CD8-positive, alpha-beta memory T cell (primary cell): Measurements from ENCODE around the gene REC114. TPM values are rescaled to one million over a fixed set of nuclear protein-coding genes. Genes with fewer than 3 reads are reported as not detected.
"Not testable (repeated sequence)": the region's sequence is repeated elsewhere in the genome, so short reads cannot be mapped to it uniquely, and the experiment has no call there.

Experiments used
- CTCF ChIA-PET: fragments of 350-600 bp; sonication (Branson Sonifier 250); formaldehyde crosslinking; loops from one replicate; lab custom pipeline; 2021; ENCODE audit warnings: antibody characterized with exemption; lab: Charles Lee
- POLR2A ChIA-PET: fragments of 350-600 bp; sonication (Branson Sonifier 250); formaldehyde crosslinking; loops from one replicate; lab custom pipeline; 2021; ENCODE audit warnings: antibody characterized with exemption; lab: Charles Lee
- DNase-seq, 5 donors: peaks; one replicate each; pipeline versions ENCODE4 v3.0.0 to v3.0.0-alpha.2; 2020 to 2022; ENCODE audit warnings: mixed read lengths in 1 of 5
- H3K27ac ChIP-seq: one replicate; pipeline ENCODE4 v1.7.0; 2013; ENCODE audit warnings: low read depth, mild to moderate bottlenecking, low read length, moderate library complexity
- H3K27me3 ChIP-seq: 2 replicates; pipeline ENCODE4 v1.7.0; 2013; ENCODE audit warnings: low read length, mild to moderate bottlenecking; ENCODE audit not compliant: insufficient read depth, poor library complexity, severe bottlenecking
- H3K36me3 ChIP-seq: 2 replicates; pipeline ENCODE4 v1.7.0; 2013; ENCODE audit warnings: mild to moderate bottlenecking, low read length, moderate library complexity; ENCODE audit not compliant: insufficient read depth
- H3K4me1 ChIP-seq: 2 replicates; pipeline ENCODE4 v1.7.0; 2013; ENCODE audit warnings: mild to moderate bottlenecking, low read length, moderate library complexity; ENCODE audit not compliant: insufficient read depth
- H3K4me3 ChIP-seq: 2 replicates; pipeline ENCODE4 v1.7.0; 2013; ENCODE audit warnings: mild to moderate bottlenecking, low read length
- H3K9me3 ChIP-seq: 2 replicates; pipeline ENCODE4 v1.7.0; 2013; ENCODE audit warnings: mild to moderate bottlenecking, low read length
- H3K27ac Mint-ChIP-seq, 8 donors: one replicate each; pipeline ENCODE4 v1.8.0; 2020 to 2021; ENCODE audit warnings: mixed read lengths in 8 of 8, mild to moderate bottlenecking in 6 of 8, inconsistent platforms in 3 of 8, moderate library complexity in 3 of 8
- H3K27me3 Mint-ChIP-seq, 2 donors: one replicate each; pipeline ENCODE4 v1.8.0; 2020 to 2021; ENCODE audit warnings: mixed read lengths in 2 of 2, mild to moderate bottlenecking in 1 of 2, moderate library complexity in 1 of 2
- H3K36me3 Mint-ChIP-seq, 3 donors: one replicate each; pipeline ENCODE4 v1.8.0; 2020 to 2021; ENCODE audit warnings: mixed read lengths in 3 of 3, inconsistent platforms in 1 of 3, mild to moderate bottlenecking in 1 of 3
- H3K4me1 Mint-ChIP-seq, 3 donors: one replicate each; pipeline ENCODE4 v1.8.0; 2020 to 2021; ENCODE audit warnings: mixed read lengths in 3 of 3, inconsistent platforms in 1 of 3, mild to moderate bottlenecking in 1 of 3
- H3K4me3 Mint-ChIP-seq, 7 donors: one replicate each; pipeline ENCODE4 v1.8.0; 2020 to 2021; ENCODE audit warnings: mixed read lengths in 7 of 7, mild to moderate bottlenecking in 6 of 7, moderate library complexity in 4 of 7, inconsistent platforms in 2 of 7
- H3K9me3 Mint-ChIP-seq, 5 donors: one replicate each; pipeline ENCODE4 v1.8.0; 2020 to 2022; ENCODE audit warnings: mixed read lengths in 5 of 5, mild to moderate bottlenecking in 3 of 5, moderate library complexity in 2 of 5, inconsistent platforms in 1 of 5
- polyA plus RNA-seq: library from polyadenylated mRNA; unstranded; fragments of 300-500 nt; fragmentation: Illumina TruSeq; gene quantifications from one replicate; pipeline ENCODE4 v1.2.3, GENCODE V29; 2021
- total RNA-seq, 2 experiments: library from RNA; stranded (reverse); gene quantifications; one replicate each; pipeline ENCODE4 v1.2.3, GENCODE V29; 2021

Gene REC114
- total and polyA plus RNA-seq, 3 experiments from 2014 or later = not detected

DNA sequence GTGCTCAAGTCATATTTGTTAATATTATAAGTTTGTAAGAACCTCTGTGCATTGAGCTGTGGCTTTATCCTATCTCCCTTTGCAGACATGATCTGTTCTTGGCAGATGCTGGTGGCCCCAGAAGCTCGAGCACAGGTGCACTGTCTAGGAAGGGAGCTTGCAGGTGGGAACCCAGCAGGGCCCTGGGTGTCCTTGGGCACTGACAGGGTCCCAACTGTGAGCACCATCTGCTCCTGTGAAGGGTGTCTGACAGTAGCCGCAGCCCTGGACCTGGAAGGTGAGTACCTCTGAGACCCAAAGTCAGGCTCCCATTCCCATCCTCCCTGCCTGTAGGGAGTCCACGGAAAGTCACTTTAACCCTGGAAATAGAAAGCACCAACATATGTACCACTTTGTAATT lies 2.4 kb upstream of the REC114 start:
- Histone ChIP-seq H3K9me3 (no peaks in the 10 kb centered on the region), H3K36me3 (no peaks in the 10 kb centered on the region), H3K27me3 (no peaks in the 10 kb centered on the region), H3K4me1 (no peaks in the 10 kb centered on the region), H3K4me3 (no peak overlapping the region), H3K27ac (no peak overlapping the region)
- ChIA-PET CTCF (no interaction called here), POLR2A (no interaction called here)
- Mint-ChIP-seq H3K27ac (no peak overlapping the region), H3K27me3 (peaks cover 6 to 29% of the 10 kb centered on the region in 2 donors), H3K4me3 (no peak overlapping the region), H3K4me1 (peaks cover 0 to 8% (median 3%) of the 10 kb centered on the region in 3 donors), H3K9me3 (peaks cover 0 to 3% (median 0%) of the 10 kb centered on the region in 5 donors), H3K36me3 (no peaks in the 10 kb centered on the region)
- no peak for DNase-seq

- POLR2A ChIA-PET = no interaction called here
- peaks cover 8 to 17% (median 9%) of the 10 kb centered on the region in 3 donors for H3K4me1 Mint-ChIP-seq
Observed at GRCh38 chr15:73442421-73442820, 543 bp upstream of the REC114 start.

GRCh38 chr15:73447471-73447870 lies 4.5 kb downstream of the REC114 start:
- Mint-ChIP-seq H3K4me1 (peaks cover 18 to 26% (median 24%) of the 10 kb centered on the region in 3 donors), H3K9me3 (peaks cover 28 to 43% (median 40%) of the 10 kb centered on the region in 5 donors), H3K4me3 (peak overlapping the region in 2 of 7 donors; percentile 31 to 34), H3K36me3 (peaks cover 0 to 29% (median 11%) of the 10 kb centered on the region in 3 donors), H3K27me3 (peaks cover 4 to 21% of the 10 kb centered on the region in 2 donors)
- H3K9me3 ChIP-seq, H3K4me1 ChIP-seq, H3K36me3 ChIP-seq, H3K27me3 ChIP-seq, H3K4me3 ChIP-seq, DNase-seq, POLR2A ChIA-PET, CTCF ChIA-PET, H3K27ac ChIP-seq, H3K27ac Mint-ChIP-seq: not testable (repeated sequence)

More at GRCh38 chr15:73442421-73442820, 543 bp upstream of the REC114 start:
- peaks cover 2 to 33% of the 10 kb centered on the region in 2 donors for H3K27me3 Mint-ChIP-seq
- Histone ChIP-seq H3K27me3 (no peaks in the 10 kb centered on the region), H3K27ac (no peak overlapping the region), H3K4me3 (no peak overlapping the region), H3K4me1 (no peaks in the 10 kb centered on the region), H3K36me3 (no peaks in the 10 kb centered on the region), H3K9me3 (no peaks in the 10 kb centered on the region)
- H3K4me3 Mint-ChIP-seq = no peak overlapping the region
- DNase-seq = no peak
- peaks cover 0 to 6% (median 5%) of the 10 kb centered on the region in 3 donors for H3K36me3 Mint-ChIP-seq
- CTCF ChIA-PET = no interaction called here
- no peak overlapping the region for H3K27ac Mint-ChIP-seq
- peaks cover 3 to 6% (median 4%) of the 10 kb centered on the region in 5 donors for H3K9me3 Mint-ChIP-seq

DNA sequence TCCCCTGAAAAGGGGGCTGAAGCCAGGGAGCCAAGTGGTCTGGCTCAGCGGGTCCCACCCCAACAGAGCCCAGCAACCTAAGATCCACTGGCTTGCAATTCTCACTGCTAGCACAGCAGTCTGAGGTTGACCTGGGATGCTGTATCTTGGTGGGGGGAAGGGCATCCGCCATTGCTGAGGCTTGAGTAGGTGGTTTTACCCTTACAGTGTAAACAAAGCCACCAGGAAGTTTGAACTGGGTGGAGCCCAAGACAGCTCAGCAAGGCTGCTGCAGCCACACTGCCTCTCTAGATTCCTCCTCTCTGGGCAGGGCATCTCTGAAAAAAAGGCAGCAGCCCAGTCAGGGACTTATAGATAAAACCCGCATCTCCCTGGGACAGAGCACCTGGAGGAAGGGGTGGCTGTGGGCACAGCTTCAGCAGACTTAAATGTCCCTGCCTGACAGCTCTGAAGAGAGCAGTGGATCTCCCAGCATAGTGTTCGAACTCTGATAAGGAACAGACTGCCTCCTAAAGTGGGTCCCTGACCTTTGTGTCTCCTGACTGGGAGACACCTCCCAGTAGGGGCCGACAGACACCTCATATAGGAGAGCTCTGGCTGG lies 5.3 kb downstream of the REC114 start:
- H3K27me3 ChIP-seq, POLR2A ChIA-PET, H3K36me3 ChIP-seq, H3K9me3 ChIP-seq, H3K4me3 ChIP-seq, H3K27ac ChIP-seq, H3K4me1 ChIP-seq: not testable (repeated sequence)
- peaks cover 28 to 51% (median 44%) of the 10 kb centered on the region in 5 donors for H3K9me3 Mint-ChIP-seq
- DNase-seq = peak in 1 of 5 donors; percentile 11
- CTCF ChIA-PET = interaction anchor here (0.6 kb wide), 1 partner anchor 188 kb away, joined by 3 read pairs; no protein-coding TSS in a partner anchor
- H3K36me3 Mint-ChIP-seq = peaks cover 0 to 29% (median 11%) of the 10 kb centered on the region in 3 donors
- peaks cover 18 to 26% (median 24%) of the 10 kb centered on the region in 3 donors for H3K4me1 Mint-ChIP-seq
- H3K27ac Mint-ChIP-seq = peak overlapping the region in 4 of 8 donors; percentile 39 to 90 (median 46)
- H3K27me3 Mint-ChIP-seq = peaks cover 4 to 19% of the 10 kb centered on the region in 2 donors
- H3K4me3 Mint-ChIP-seq = peak overlapping the region in 4 of 7 donors; percentile 30 to 51 (median 32)

DNA sequence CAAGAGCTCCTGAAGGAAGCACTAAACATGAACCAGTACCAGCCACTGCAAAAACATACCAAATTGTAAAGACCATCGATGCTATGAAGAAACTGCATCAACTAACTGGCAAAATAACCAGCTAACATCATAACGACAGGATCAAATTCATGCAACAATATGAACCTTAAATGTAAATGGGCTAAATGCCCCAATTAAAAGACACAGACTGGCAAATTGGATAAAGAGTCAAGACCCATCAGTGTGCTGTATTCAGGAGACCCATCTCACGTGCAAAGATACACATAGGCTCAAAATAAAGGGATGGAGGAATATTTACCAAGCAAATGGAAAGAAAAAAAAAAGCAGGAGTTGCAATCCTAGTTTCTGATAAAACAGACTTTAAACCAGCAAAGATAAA lies 7.0 kb downstream of the REC114 start:
- H3K4me1 ChIP-seq, H3K27ac ChIP-seq, H3K9me3 ChIP-seq, H3K27ac Mint-ChIP-seq, CTCF ChIA-PET, POLR2A ChIA-PET, H3K4me3 ChIP-seq, H3K4me3 Mint-ChIP-seq, H3K27me3 ChIP-seq, H3K36me3 ChIP-seq, DNase-seq: not testable (repeated sequence)
- H3K4me1 Mint-ChIP-seq = peaks cover 18 to 26% (median 24%) of the 10 kb centered on the region in 3 donors
- H3K36me3 Mint-ChIP-seq = peaks cover 0 to 29% (median 11%) of the 10 kb centered on the region in 3 donors
- peaks cover 28 to 53% (median 46%) of the 10 kb centered on the region in 5 donors for H3K9me3 Mint-ChIP-seq
- peaks cover 4 to 16% of the 10 kb centered on the region in 2 donors for H3K27me3 Mint-ChIP-seq

- no peaks in the 10 kb centered on the region for H3K36me3 ChIP-seq
- POLR2A ChIA-PET = no interaction called here
- no peaks in the 10 kb centered on the region for H3K27me3 ChIP-seq
- H3K27ac Mint-ChIP-seq = no peak overlapping the region
- CTCF ChIA-PET = no interaction called here
- H3K9me3 ChIP-seq = no peaks in the 10 kb centered on the region
- H3K36me3 Mint-ChIP-seq = peaks cover 0 to 23% (median 6%) of the 10 kb centered on the region in 3 donors
- no peak for DNase-seq
- peaks cover 5 to 19% of the 10 kb centered on the region in 2 donors for H3K27me3 Mint-ChIP-seq
- no peak overlapping the region for H3K27ac ChIP-seq
- peaks cover 20 to 43% (median 36%) of the 10 kb centered on the region in 5 donors for H3K9me3 Mint-ChIP-seq
- H3K4me3 Mint-ChIP-seq = no peak overlapping the region
- H3K4me1 Mint-ChIP-seq = peaks cover 0 to 2% (median 0%) of the 10 kb centered on the region in 3 donors
- no peaks in the 10 kb centered on the region for H3K4me1 ChIP-seq
- no peak overlapping the region for H3K4me3 ChIP-seq
Observed at GRCh38 chr15:73454096-73454495, 11.1 kb downstream of the REC114 start.

DNA sequence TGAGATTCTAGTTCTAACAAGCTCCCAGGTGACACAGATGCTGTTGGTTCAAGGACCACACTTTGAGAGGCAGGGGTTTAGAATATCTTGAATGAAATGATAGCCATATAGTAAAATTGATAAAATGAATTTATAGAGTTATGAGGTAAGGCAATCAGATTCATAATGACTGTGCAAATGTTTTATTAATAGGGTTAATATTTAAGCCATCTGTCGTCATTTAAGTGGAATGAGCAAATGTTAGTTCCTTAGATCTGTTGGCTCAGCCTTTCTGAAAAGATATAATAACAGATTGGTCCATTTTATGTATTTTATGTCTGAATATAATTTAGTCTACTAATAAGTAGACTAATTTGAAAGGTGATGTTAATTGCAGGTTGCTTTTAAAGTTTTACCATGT lies 12.9 kb downstream of the REC114 start:
- CTCF ChIA-PET = no interaction called here
- H3K4me3 Mint-ChIP-seq = no peak overlapping the region
- H3K9me3 Mint-ChIP-seq = peaks cover 6 to 26% (median 22%) of the 10 kb centered on the region in 5 donors
- Histone ChIP-seq H3K36me3 (no peaks in the 10 kb centered on the region), H3K4me1 (no peaks in the 10 kb centered on the region), H3K27me3 (no peaks in the 10 kb centered on the region), H3K4me3 (no peak overlapping the region), H3K9me3 (no peaks in the 10 kb centered on the region), H3K27ac (no peak overlapping the region)
- H3K4me1 Mint-ChIP-seq = no peaks in the 10 kb centered on the region
- H3K27me3 Mint-ChIP-seq = peaks cover 5 to 13% of the 10 kb centered on the region in 2 donors
- no peak for DNase-seq
- peaks cover 0 to 9% (median 3%) of the 10 kb centered on the region in 3 donors for H3K36me3 Mint-ChIP-seq
- POLR2A ChIA-PET = no interaction called here
- H3K27ac Mint-ChIP-seq = no peak overlapping the region

- H3K27ac Mint-ChIP-seq = peak overlapping the region in 1 of 8 donors; percentile 15
- H3K4me3 ChIP-seq = no peak overlapping the region
- H3K27me3 Mint-ChIP-seq = peaks cover 2 to 17% of the 10 kb centered on the region in 2 donors
- POLR2A ChIA-PET = no interaction called here
- H3K36me3 ChIP-seq = no peaks in the 10 kb centered on the region
- H3K27me3 ChIP-seq = no peaks in the 10 kb centered on the region
- H3K4me1 Mint-ChIP-seq = no peaks in the 10 kb centered on the region
- CTCF ChIA-PET = no interaction called here
- no peaks in the 10 kb centered on the region for H3K36me3 Mint-ChIP-seq
- no peaks in the 10 kb centered on the region for H3K9me3 ChIP-seq
- H3K4me3 Mint-ChIP-seq = no peak overlapping the region
- H3K9me3 Mint-ChIP-seq = peaks cover 0 to 11% (median 8%) of the 10 kb centered on the region in 5 donors
- H3K4me1 ChIP-seq = no peaks in the 10 kb centered on the region
- DNase-seq = no peak
- no peak overlapping the region for H3K27ac ChIP-seq
Observed at GRCh38 chr15:73457334-73457733, 14.4 kb downstream of the REC114 start.
